ENCODE data around the gene SLC6A3. TPM values are rescaled to one million over a fixed set of nuclear protein-coding genes. Genes with fewer than 3 reads are reported as not detected.
"Not testable (repeated sequence)": the region's sequence is repeated elsewhere in the genome, so short reads cannot be mapped to it uniquely, and the experiment has no call there.

SLC6A3 gene
- total RNA-seq, 1 donor = not detected

DNA sequence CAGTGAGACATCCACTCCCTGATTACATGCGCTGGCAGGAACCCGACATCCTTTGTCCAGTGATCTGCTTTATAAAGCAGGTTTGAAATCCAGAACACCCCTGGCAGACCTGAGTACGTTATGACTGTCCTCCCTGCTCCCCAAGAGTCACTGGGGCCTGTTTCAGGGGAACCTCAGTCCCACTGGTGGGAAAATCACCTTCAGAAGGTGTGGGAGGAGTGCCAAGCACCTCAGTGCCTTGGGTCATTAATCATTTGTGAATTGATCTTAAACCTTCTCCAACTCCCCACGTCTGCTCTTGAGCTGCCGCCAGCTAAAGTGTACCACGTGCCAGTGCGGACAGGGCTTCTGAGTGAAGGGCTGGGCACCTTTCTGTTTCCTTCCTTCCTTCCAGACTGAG is 16.2 kb downstream of the SLC6A3 start:
- H2AFZ ChIP-seq (ENCODE audit: low read length) = no peak overlapping the region
- H3K9me3 ChIP-seq (ENCODE audit: low read depth, low read length) = peaks cover 14% of the 10 kb centered on the region

DNA sequence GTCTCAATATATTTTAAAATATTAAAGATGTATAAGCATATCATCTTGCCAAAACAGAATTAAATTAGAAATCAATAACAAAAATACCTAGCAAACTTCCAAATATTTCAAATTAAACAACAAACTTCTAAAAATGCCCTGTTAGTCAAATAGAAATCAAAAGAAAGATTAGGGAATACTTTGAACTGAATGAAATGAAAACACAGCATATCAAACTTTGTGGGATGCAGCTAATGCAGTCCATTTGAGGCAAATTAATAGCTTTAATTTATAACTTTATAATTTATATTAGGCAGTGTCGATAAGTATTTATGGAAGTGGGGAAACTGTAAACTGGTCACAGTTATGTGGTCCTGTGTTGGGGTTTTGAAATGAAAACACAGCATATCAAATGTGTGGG is 17.1 kb downstream of the SLC6A3 start:
- Histone ChIP-seq H3K27ac (ENCODE audit: low read depth, low read length) (no peak overlapping the region), H3K27me3 (ENCODE audit: insufficient read depth, low read length) (no peaks in the 10 kb centered on the region), H3K9me3 (ENCODE audit: low read depth, low read length) (peaks cover 14% of the 10 kb centered on the region), H3K4me1 (ENCODE audit: insufficient read depth, low read length) (no peaks in the 10 kb centered on the region), H3K79me2 (ENCODE audit: insufficient read depth, low read length) (no peaks in the 10 kb centered on the region), H2AFZ (ENCODE audit: low read length) (no peak overlapping the region), H3K4me3 (ENCODE audit: insufficient read depth, low read length) (no peak overlapping the region), H3K36me3 (ENCODE audit: insufficient read depth, low read length) (no peaks in the 10 kb centered on the region), H4K20me1 (ENCODE audit: insufficient read depth, low read length) (no peaks in the 10 kb centered on the region), H3K4me2 (ENCODE audit: insufficient read depth, low read length) (no peak overlapping the region)
- no peak for TF ChIP-seq CTCF (IDR thresholded peaks at IDR 0.05; ENCODE audit: extremely low read depth, low read depth, low read length)
- no peak for DNase-seq (ENCODE audit: insufficient read length, low spot score, missing footprints)

More for the DNA sequence above, 16.2 kb downstream of the SLC6A3 start:
- TF ChIP-seq CTCF (IDR thresholded peaks at IDR 0.05; ENCODE audit: extremely low read depth, low read depth, low read length) = no peak
- Histone ChIP-seq H3K4me3 (ENCODE audit: insufficient read depth, low read length) (no peak overlapping the region), H3K36me3 (ENCODE audit: insufficient read depth, low read length) (no peaks in the 10 kb centered on the region), H3K27me3 (ENCODE audit: insufficient read depth, low read length) (no peaks in the 10 kb centered on the region), H3K4me1 (ENCODE audit: insufficient read depth, low read length) (no peaks in the 10 kb centered on the region), H3K4me2 (ENCODE audit: insufficient read depth, low read length) (no peak overlapping the region), H4K20me1 (ENCODE audit: insufficient read depth, low read length) (no peaks in the 10 kb centered on the region), H3K27ac (ENCODE audit: low read depth, low read length) (no peak overlapping the region), H3K79me2 (ENCODE audit: insufficient read depth, low read length) (no peaks in the 10 kb centered on the region)
- DNase-seq (ENCODE audit: insufficient read length, low spot score, missing footprints) = no peak

DNA sequence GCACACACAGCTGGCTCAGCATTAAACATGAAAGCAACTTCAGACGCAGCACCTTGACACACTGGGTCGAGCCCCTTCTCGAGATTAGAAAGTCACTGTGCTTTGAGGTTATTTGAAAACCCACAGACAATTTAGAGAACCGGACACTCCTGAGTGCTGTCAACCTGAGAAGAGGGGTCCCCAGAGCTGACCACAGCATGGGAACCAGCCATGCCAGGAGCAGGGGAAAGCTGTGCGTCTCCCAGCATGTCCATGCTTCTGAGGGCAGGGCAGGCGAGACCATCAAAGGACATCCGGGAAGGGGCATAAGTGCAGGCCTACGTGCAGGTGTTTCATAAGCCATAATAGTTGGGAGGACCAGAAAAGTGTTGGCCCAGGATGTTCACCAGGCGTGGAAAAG is 20.5 kb downstream of the SLC6A3 start:
- Histone ChIP-seq H3K4me2 (ENCODE audit: insufficient read depth, low read length) (no peak overlapping the region), H3K4me3 (ENCODE audit: insufficient read depth, low read length) (no peak overlapping the region), H3K27ac (ENCODE audit: low read depth, low read length) (no peak overlapping the region), H3K27me3 (ENCODE audit: insufficient read depth, low read length) (no peaks in the 10 kb centered on the region), H3K79me2 (ENCODE audit: insufficient read depth, low read length) (no peaks in the 10 kb centered on the region), H3K9me3 (ENCODE audit: low read depth, low read length) (peaks cover 14% of the 10 kb centered on the region), H3K36me3 (ENCODE audit: insufficient read depth, low read length) (no peaks in the 10 kb centered on the region), H3K4me1 (ENCODE audit: insufficient read depth, low read length) (no peaks in the 10 kb centered on the region), H2AFZ (ENCODE audit: low read length) (no peak overlapping the region), H4K20me1 (ENCODE audit: insufficient read depth, low read length) (no peaks in the 10 kb centered on the region)
- TF ChIP-seq CTCF (IDR thresholded peaks at IDR 0.05; ENCODE audit: extremely low read depth, low read depth, low read length) = no peak
- DNase-seq (ENCODE audit: insufficient read length, low spot score, missing footprints) = no peak

GRCh38 chr5:1423901-1424603 is 21.2 kb downstream of the SLC6A3 start:
- Histone ChIP-seq H3K36me3 (ENCODE audit: insufficient read depth, low read length) (no peaks in the 10 kb centered on the region), H2AFZ (ENCODE audit: low read length) (no peak overlapping the region), H3K79me2 (ENCODE audit: insufficient read depth, low read length) (no peaks in the 10 kb centered on the region), H3K4me3 (ENCODE audit: insufficient read depth, low read length) (no peak overlapping the region), H3K9me3 (ENCODE audit: low read depth, low read length) (peaks cover 11% of the 10 kb centered on the region), H3K4me1 (ENCODE audit: insufficient read depth, low read length) (no peaks in the 10 kb centered on the region), H3K27ac (ENCODE audit: low read depth, low read length) (no peak overlapping the region), H3K27me3 (ENCODE audit: insufficient read depth, low read length) (no peaks in the 10 kb centered on the region), H3K4me2 (ENCODE audit: insufficient read depth, low read length) (no peak overlapping the region), H4K20me1 (ENCODE audit: insufficient read depth, low read length) (no peaks in the 10 kb centered on the region)
- DNase-seq (ENCODE audit: insufficient read length, low spot score, missing footprints) = peak; percentile 55
- TF ChIP-seq CTCF (IDR thresholded peaks at IDR 0.05; ENCODE audit: extremely low read depth, low read depth, low read length) = no peak

DNA sequence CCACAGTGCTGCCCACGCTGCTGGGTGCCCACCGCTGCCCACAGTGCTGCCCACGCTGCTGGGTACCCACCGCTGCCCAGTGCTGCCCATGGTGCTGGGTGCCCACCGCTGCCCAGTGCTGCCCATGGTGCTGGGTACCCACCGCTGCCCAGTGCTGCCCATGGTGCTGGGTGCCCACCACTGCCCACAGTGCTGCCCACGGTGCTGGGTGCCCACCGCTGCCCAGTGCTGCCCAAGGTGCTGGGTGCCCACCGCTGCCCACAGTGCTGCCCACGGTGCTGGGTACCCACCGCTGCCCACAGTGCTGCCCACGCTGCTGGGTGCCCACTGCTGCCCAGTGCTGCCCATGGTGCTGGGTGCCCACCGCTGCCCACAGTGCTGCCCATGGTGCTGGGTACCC is 22.7 kb downstream of the SLC6A3 start:
- not testable (repeated sequence) for H3K36me3 ChIP-seq (ENCODE audit: insufficient read depth, low read length); H4K20me1 ChIP-seq (ENCODE audit: insufficient read depth, low read length); H3K79me2 ChIP-seq (ENCODE audit: insufficient read depth, low read length); H3K27ac ChIP-seq (ENCODE audit: low read depth, low read length); H3K9me3 ChIP-seq (ENCODE audit: low read depth, low read length); DNase-seq (ENCODE audit: insufficient read length, low spot score, missing footprints); H3K4me3 ChIP-seq (ENCODE audit: insufficient read depth, low read length); H3K4me2 ChIP-seq (ENCODE audit: insufficient read depth, low read length); H2AFZ ChIP-seq (ENCODE audit: low read length); H3K4me1 ChIP-seq (ENCODE audit: insufficient read depth, low read length); H3K27me3 ChIP-seq (ENCODE audit: insufficient read depth, low read length)
